Sigmoid colon (tissue), 7 donors: Measurements from ENCODE around the gene CAMK2N1. TPM values are rescaled to one million over a fixed set of nuclear protein-coding genes. Genes with fewer than 3 reads are reported as not detected.
A peak's percentile ranks its signal among the peaks of the same experiment; 100 is the strongest.
"Not testable (repeated sequence)": the region's sequence is repeated elsewhere in the genome, so short reads cannot be mapped to it uniquely, and the experiment has no call there.

Experiments used
- DNase-seq: peaks from one replicate; pipeline ENCODE4 v3.0.0-alpha.2; 2019
- H3K27ac ChIP-seq, 4 donors: fragments of 200-600 bp; sonication (generic); one replicate each; pipeline ENCODE4 v1.5.1; 2016 to 2019; ENCODE audit warnings: mild to moderate bottlenecking in 1 of 4
- H3K27me3 ChIP-seq, 3 donors: fragments of 200-600 bp; sonication (generic); one replicate each; pipeline ENCODE4 v1.5.1; 2019; ENCODE audit warnings: mild to moderate bottlenecking in 1 of 3
- H3K36me3 ChIP-seq, 4 donors: fragments of 200-600 bp; sonication (generic); one replicate each; pipeline ENCODE4 v1.5.1; 2016 to 2019
- H3K4me1 ChIP-seq, 4 donors: fragments of 200-600 bp; sonication (generic); one replicate each; pipeline ENCODE4 v1.5.1; 2017 to 2019
- H3K4me3 ChIP-seq, 4 donors: fragments of 200-600 bp; sonication (generic); one replicate each; pipeline ENCODE4 v1.5.1; 2017 to 2019; ENCODE audit warnings: mild to moderate bottlenecking in 2 of 4, moderate library complexity in 1 of 4
- H3K9me3 ChIP-seq, 4 donors: fragments of 200-600 bp in 3 of 4; sonication (generic) in 3 of 4; one replicate each; pipeline versions ENCODE4 v1.5.1 to v1.6.1; 2013 to 2019
- CTCF ChIP-seq, 4 experiments: fragments of 450-650 bp in 3 of 4; fragments of 200-600 bp in 1 of 4; IDR thresholded peaks; one replicate each; pipeline ENCODE4 v1.5.1; 2016 to 2019; ENCODE audit warnings: antibody characterized with exemption in 4 of 4, mild to moderate bottlenecking in 3 of 4, moderate library complexity in 2 of 4
- EP300 ChIP-seq, 4 donors: sonication (generic); formaldehyde crosslinking; IDR thresholded peaks; one replicate each; pipeline ENCODE4 v1.6.1; 2017; ENCODE audit warnings: antibody characterized with exemption in 4 of 4
- POLR2A ChIP-seq, 2 donors: fragments of 450-650 bp; IDR thresholded peaks; one replicate each; pipeline ENCODE4 v1.6.1; 2016; ENCODE audit warnings: antibody characterized with exemption in 2 of 2, mild to moderate bottlenecking in 2 of 2, moderate library complexity in 2 of 2
- POLR2AphosphoS5 ChIP-seq, 4 donors: sonication (generic); formaldehyde crosslinking; IDR thresholded peaks; one replicate each; pipeline ENCODE4 v1.6.1; 2017; ENCODE audit warnings: antibody characterized with exemption in 4 of 4
- WGBS, 2 donors: extraction: QIAGEN DNeasy Blood & Tissue Kit; methylation state at CpG; one replicate each; pipeline ENCODE4 v1.1.7; 2013; 5-methylcytosine and 5-hydroxymethylcytosine counted together
- intact Hi-C: fragments of 100-400 bp; cut with DNase I; formaldehyde crosslinking; loops from one replicate; pipeline ENCODE4 v1.15.1; 2023
- polyA plus RNA-seq, 3 donors: library from polyadenylated mRNA; stranded (reverse); fragments of 200-250 nt; gene quantifications; one replicate each; pipeline ENCODE4 v1.2.3, GENCODE V29; 2013
- total RNA-seq, 4 donors: library from RNA; depleted of rRNA; stranded (reverse); fragments of >200 nt; gene quantifications; one replicate each; pipeline ENCODE4 v1.1.0, GENCODE V29; 2016
- donor health status: healthy with polysubstance abuse.
- donor health status: Bipolar disorder and iron deficiency.
- donor health status: healthy.

CAMK2N1 gene
- total and polyA plus RNA-seq, 7 donors, result 18.3 to 247 (median 31.9) TPM

- H3K27ac ChIP-seq, result no peak overlapping the region
- no peaks in the 10 kb centered on the region for H3K36me3 ChIP-seq
- H3K4me3 ChIP-seq, result no peak overlapping the region
- 37 to 45% methylated on average over 8 of the region's 8 CpGs for WGBS, 2 donors
- no peaks in the 10 kb centered on the region for H3K9me3 ChIP-seq
- DNase-seq, result no peak
- no peak for TF ChIP-seq EP300 (IDR thresholded peaks at IDR 0.05)
- TF ChIP-seq CTCF (IDR thresholded peaks at IDR 0.05), result no peak
- no peak for TF ChIP-seq POLR2A (IDR thresholded peaks at IDR 0.05)
- no peak for TF ChIP-seq POLR2AphosphoS5 (IDR thresholded peaks at IDR 0.05)
- intact Hi-C loops, result no loop called here
- peaks cover 0 to 14% (median 13%) of the 10 kb centered on the region in 3 donors for H3K27me3 ChIP-seq
- H3K4me1 ChIP-seq, result no peaks in the 10 kb centered on the region
Measured at GRCh38 chr1:20530306-20530705, 44.3 kb upstream of the CAMK2N1 start.

- Histone ChIP-seq H3K4me3 (no peak overlapping the region), H3K27me3 (peaks cover 0 to 14% (median 12%) of the 10 kb centered on the region in 3 donors), H3K4me1 (no peaks in the 10 kb centered on the region), H3K9me3 (no peaks in the 10 kb centered on the region), H3K27ac (no peak overlapping the region), H3K36me3 (no peaks in the 10 kb centered on the region)
- WGBS, 2 donors, result 57 to 73% methylated on average over 7 of the region's 7 CpGs
- intact Hi-C loops, result no loop called here
- DNase-seq, result no peak
- TF ChIP-seq POLR2AphosphoS5 (IDR thresholded peaks at IDR 0.05), result no peak
- no peak for TF ChIP-seq EP300 (IDR thresholded peaks at IDR 0.05)
- TF ChIP-seq POLR2A (IDR thresholded peaks at IDR 0.05), result no peak
- no peak for TF ChIP-seq CTCF (IDR thresholded peaks at IDR 0.05)
Measured at GRCh38 chr1:20528221-20528620, 42.2 kb upstream of the CAMK2N1 start.

GRCh38 chr1:20526267-20526666 lies 40.3 kb upstream of the CAMK2N1 start:
- intact Hi-C loops, result no loop called here
- TF ChIP-seq POLR2A (IDR thresholded peaks at IDR 0.05) (no peak), EP300 (IDR thresholded peaks at IDR 0.05) (no peak), CTCF (IDR thresholded peaks at IDR 0.05) (no peak), POLR2AphosphoS5 (IDR thresholded peaks at IDR 0.05) (no peak)
- Histone ChIP-seq H3K4me3 (no peak overlapping the region), H3K36me3 (no peaks in the 10 kb centered on the region), H3K27me3 (peaks cover 0 to 14% (median 9%) of the 10 kb centered on the region in 3 donors), H3K9me3 (no peaks in the 10 kb centered on the region), H3K4me1 (peaks cover 0 to 7% (median 0%) of the 10 kb centered on the region in 4 donors), H3K27ac (no peak overlapping the region)
- no peak for DNase-seq
- 85 to 90% methylated on average over 6 of the region's 6 CpGs for WGBS, 2 donors

GRCh38 chr1:20521960-20522861 lies 36.2 kb upstream of the CAMK2N1 start:
- 19 to 23% methylated on average over 17 of the region's 17 CpGs for WGBS, 2 donors
- Histone ChIP-seq H3K4me3 (peak overlapping the region in 1 of 4 donors; percentile 6), H3K27ac (no peak overlapping the region)

GRCh38 chr1:20519609-20520262 lies 33.7 kb upstream of the CAMK2N1 start:
- H3K27me3 ChIP-seq, H3K9me3 ChIP-seq, H3K4me3 ChIP-seq, intact Hi-C loops, H3K4me1 ChIP-seq, H3K36me3 ChIP-seq, H3K27ac ChIP-seq, DNase-seq: not testable (repeated sequence)
- 32 to 56% methylated on average over 7 of the region's 7 CpGs for WGBS, 2 donors

More at GRCh38 chr1:20521960-20522861, 36.2 kb upstream of the CAMK2N1 start:
- Histone ChIP-seq H3K9me3 (no peaks in the 10 kb centered on the region), H3K36me3 (no peaks in the 10 kb centered on the region), H3K4me1 (peaks cover 0 to 7% (median 0%) of the 10 kb centered on the region in 4 donors), H3K27me3 (no peaks in the 10 kb centered on the region)
- intact Hi-C loops, result loop anchor here (2.0 kb wide), 1 partner anchor 111 kb away; the partner anchor contains the start of gene PINK1
- TF ChIP-seq CTCF (IDR thresholded peaks at IDR 0.05), result peak; percentile 87 to 93 (median 90)
- no peak for TF ChIP-seq EP300 (IDR thresholded peaks at IDR 0.05)
- TF ChIP-seq POLR2AphosphoS5 (IDR thresholded peaks at IDR 0.05), result no peak
- TF ChIP-seq POLR2A (IDR thresholded peaks at IDR 0.05), result no peak
- DNase-seq, result peak; percentile 85
